ENCODE data around the gene CDH18.

CDH18 gene, protein sequence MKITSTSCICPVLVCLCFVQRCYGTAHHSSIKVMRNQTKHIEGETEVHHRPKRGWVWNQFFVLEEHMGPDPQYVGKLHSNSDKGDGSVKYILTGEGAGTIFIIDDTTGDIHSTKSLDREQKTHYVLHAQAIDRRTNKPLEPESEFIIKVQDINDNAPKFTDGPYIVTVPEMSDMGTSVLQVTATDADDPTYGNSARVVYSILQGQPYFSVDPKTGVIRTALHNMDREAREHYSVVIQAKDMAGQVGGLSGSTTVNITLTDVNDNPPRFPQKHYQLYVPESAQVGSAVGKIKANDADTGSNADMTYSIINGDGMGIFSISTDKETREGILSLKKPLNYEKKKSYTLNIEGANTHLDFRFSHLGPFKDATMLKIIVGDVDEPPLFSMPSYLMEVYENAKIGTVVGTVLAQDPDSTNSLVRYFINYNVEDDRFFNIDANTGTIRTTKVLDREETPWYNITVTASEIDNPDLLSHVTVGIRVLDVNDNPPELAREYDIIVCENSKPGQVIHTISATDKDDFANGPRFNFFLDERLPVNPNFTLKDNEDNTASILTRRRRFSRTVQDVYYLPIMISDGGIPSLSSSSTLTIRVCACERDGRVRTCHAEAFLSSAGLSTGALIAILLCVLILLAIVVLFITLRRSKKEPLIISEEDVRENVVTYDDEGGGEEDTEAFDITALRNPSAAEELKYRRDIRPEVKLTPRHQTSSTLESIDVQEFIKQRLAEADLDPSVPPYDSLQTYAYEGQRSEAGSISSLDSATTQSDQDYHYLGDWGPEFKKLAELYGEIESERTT

GRCh38 chr5:19987612-19988361, at the start of gene CDH18:
CDH18 (minus strand) TSS chr5:19988200; CDS start chr5:19838986, 149,214 bp downstream.
- no peak for DNase-seq (ENCODE audit: low read depth in 4 of 4, low spot score in 1 of 4)

DNA sequence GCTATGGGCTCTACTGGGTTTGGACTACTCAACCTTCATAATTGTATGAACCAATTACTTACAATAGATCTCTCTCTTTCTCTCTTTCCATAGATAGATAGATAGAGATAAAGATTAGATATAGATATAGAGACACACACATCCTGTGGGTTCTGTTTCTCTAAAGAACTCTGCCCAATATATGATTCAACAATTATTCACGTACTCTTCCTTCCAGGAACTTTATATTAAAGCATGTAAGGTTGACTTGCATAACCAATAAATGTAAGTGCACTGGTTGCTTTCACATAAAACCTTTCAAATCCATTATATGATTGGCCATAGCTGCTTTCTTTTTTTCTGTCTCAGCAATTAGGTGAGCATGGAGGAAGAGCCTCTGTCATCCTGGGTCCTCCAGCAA, 46.7 kb upstream of the CDH18 start:
- DNase-seq (ENCODE audit: low read depth in 4 of 4, low spot score in 1 of 4): no peak

GRCh38 chr5:20033881-20034280, 45.9 kb upstream of the CDH18 start:
- no peak for DNase-seq (ENCODE audit: low read depth in 4 of 4, low spot score in 1 of 4)

DNA sequence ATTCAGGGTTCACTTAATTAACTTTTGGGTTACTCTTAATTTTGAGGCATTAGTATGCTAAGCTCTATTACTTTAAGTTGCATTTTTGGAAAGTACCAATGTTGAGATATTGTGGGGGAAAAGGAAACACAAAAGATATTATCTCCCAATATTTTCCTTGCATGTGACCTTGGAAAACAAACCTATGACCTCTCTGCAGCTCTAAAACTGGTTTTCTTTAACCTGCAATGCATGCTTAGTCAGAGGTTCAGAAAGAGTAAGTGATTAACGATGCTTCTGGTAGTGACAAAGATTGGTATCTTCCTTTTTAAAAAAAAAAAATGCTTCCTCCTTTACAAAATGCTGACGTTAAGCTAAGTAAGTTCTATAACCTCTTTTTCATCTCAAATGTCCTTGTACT, 44.9 kb upstream of the CDH18 start:
- DNase-seq (ENCODE audit: low read depth in 4 of 4, low spot score in 1 of 4): no peak

DNA sequence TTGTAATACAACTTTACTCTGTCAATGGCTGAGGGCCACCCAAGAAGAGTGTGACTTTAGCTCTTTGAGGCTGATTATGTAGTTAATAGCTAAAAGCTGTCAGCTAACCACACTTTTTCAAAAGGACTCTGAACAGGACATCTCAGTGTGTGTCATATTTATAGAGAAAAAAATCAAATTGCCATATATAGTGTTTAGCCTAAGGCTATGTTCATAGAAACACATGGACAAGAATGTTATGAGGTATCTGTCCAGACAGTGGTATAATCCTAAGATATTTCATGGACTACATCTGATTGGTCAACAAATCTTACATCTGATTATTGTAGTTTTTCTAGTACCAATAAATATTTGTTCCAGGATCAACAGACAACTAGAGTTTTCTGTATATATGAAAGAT, 42.1 kb upstream of the CDH18 start:
- no peak for DNase-seq (ENCODE audit: low read depth in 4 of 4, low spot score in 1 of 4)

- no peak for DNase-seq (ENCODE audit: low read depth in 4 of 4, low spot score in 1 of 4)
Measured at GRCh38 chr5:20029266-20029665, 41.3 kb upstream of the CDH18 start.

- DNase-seq (ENCODE audit: low read depth in 4 of 4, low spot score in 1 of 4): no peak
Measured at GRCh38 chr5:20028506-20028905, 40.5 kb upstream of the CDH18 start.

- DNase-seq (ENCODE audit: low read depth in 4 of 4, low spot score in 1 of 4): no peak
Measured at GRCh38 chr5:20023686-20024180, 35.7 kb upstream of the CDH18 start.

DNA sequence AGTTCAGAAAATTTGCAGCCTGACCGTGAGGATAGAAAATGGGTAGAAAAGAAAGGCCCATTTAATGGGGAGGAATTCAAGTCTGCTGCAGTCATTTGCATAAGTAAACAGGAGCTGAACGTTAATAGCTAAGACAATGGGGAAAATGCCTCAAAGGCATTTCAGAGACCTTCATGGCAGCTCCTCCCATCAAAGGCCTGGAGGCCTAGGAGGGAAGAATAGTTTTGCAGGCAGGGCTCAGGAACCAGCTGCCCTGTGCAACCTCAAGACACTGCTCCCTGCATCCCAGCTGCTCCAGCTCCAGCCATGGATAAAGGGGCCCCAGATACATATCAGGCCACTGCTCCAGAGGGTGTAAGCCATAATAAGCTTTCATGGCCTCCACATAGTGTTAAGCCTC, 32.2 kb upstream of the CDH18 start:
- DNase-seq (ENCODE audit: low read depth in 4 of 4, low spot score in 1 of 4): no peak

GRCh38 chr5:20017021-20017420, 29.0 kb upstream of the CDH18 start:
- no peak for DNase-seq (ENCODE audit: low read depth in 4 of 4, low spot score in 1 of 4)

GRCh38 chr5:20000416-20000815, 12.4 kb upstream of the CDH18 start:
- no peak for DNase-seq (ENCODE audit: low read depth in 4 of 4, low spot score in 1 of 4)

- no peak for DNase-seq (ENCODE audit: low read depth in 4 of 4, low spot score in 1 of 4)
Measured at GRCh38 chr5:19988457-19988856, 457 bp upstream of the CDH18 start.

DNA sequence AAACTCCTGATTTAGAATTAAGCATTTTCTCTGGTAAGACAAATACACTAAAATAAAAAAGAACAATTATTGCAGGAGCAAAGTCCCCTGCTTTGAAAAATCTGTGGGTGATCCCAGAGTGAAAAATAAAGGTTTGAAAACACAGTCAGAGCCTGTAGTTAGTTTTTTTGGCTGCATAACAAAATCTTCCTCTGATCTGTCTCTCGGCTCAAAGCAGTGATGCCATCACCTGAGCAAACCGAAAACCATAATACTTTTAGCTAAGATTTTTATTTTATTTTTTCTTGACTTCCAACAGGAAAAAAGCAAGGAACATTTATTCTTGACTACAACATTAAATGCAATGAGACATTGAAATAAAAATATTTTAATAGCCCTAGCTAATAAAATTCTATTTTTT, 1.2 kb downstream of the CDH18 start:
- DNase-seq (ENCODE audit: low read depth in 4 of 4, low spot score in 1 of 4): no peak

DNA sequence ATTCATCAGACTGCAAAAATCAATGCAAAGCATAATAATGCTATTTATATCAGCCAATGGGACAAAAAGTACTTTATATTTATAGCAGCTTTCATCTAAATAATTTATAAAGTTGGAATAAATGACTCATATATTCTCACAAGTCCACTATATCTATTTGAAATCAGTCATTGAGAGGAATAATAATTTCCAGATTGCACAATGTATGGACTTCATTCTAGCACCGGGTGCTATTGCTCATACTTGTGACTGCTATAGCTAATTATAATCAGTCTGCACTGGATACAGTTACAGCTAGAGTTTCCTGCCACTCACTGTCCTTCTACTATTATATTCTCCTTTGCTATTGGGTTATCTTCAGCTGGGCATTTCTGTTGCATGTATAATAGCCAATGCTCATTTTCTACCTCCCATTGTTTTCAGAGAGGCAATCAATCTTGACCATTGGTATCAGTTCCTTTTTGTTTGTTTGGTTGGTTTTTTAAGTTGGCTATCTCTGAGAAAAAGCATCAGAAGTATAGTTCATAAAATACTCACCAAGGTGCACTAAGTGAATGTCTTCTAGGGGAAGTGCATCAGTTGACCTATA, 1.9 kb downstream of the CDH18 start:
- no peak for DNase-seq (ENCODE audit: low read depth in 4 of 4, low spot score in 1 of 4)

DNA sequence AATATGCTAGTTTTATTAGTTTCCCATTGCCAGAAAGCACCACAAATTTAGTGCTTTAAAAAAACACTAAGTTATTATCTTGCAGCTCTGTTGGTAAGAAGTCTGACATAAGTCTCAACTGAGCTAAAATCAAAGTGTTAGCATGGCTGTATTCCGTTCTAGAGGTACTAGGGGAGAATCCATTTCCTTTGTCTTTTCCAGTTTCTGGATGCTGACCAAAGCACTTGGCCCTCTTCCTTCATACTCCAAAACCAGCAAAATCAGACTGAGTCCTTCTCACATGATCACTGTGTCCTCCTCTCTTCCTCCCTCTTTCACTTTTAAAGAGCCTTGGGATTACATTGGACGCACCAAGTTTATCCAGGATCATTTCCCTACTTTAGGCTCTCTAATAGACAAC, 9.5 kb downstream of the CDH18 start:
- DNase-seq (ENCODE audit: low read depth in 4 of 4, low spot score in 1 of 4): no peak

DNA sequence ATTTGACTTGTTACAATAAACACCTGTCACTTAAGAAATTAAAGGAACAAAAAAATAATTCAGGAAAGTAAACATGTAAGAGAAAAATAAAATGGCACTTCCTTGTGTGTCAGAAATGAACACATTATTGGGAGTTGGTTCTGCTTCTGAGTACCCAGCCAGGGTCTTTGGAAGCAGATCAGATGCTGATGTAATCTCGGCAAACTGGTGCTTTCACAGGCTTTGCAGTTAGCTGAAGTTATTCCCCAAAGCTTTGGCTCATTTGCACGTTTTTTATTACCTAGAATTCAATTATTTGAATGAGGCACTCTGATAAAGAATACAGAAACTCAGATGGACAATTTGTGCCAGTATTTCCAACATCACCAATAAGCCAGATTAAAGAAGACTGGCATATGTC, 10.9 kb downstream of the CDH18 start:
- DNase-seq (ENCODE audit: low read depth in 4 of 4, low spot score in 1 of 4): no peak

DNA sequence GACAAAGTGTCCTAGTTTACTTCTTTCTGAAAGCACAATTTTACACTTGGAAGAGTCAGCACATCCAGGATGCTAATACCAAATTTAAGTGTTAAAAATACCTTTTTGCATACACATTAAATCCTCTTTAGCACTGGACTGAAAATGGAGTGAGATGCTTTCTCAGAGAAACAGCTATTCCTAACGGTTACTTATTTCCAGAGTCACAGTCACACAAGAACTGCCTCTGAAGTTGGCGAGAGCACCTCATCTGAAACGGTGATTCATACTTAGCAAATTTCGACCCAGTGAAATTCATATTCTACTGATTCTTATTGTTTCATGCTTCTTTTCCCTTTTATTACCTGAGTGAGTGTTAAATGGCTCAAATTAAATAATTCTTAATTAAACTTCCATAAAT, 12.2 kb downstream of the CDH18 start:
- DNase-seq (ENCODE audit: low read depth in 4 of 4, low spot score in 1 of 4): no peak

GRCh38 chr5:19960451-19960850, 27.5 kb downstream of the CDH18 start:
- DNase-seq (ENCODE audit: low read depth in 4 of 4, low spot score in 1 of 4): no peak

GRCh38 chr5:19959830-19960384, 28.1 kb downstream of the CDH18 start:
- no peak for DNase-seq (ENCODE audit: low read depth in 4 of 4, low spot score in 1 of 4)

GRCh38 chr5:19950897-19951296, 37.1 kb downstream of the CDH18 start:
- no peak for DNase-seq (ENCODE audit: low read depth in 4 of 4, low spot score in 1 of 4)

DNA sequence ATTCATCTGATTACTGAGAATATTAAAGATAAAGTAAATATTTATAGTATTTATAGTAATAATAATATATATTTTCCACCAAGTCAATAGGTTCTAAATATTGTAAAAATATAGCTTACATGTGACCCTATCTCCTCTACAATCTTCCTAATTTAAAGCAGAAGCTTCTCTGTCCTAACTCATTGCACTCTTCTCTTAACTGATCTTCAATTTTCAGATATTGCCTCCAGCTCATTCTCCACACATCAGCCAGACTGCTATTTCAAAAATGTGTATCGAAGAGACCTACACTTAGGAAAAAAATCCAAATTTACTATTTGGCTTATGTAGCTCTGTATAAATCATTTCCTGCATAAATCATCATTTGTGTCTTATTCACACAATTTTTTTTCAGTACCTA, 47.8 kb downstream of the CDH18 start:
- no peak for DNase-seq (ENCODE audit: low read depth in 4 of 4, low spot score in 1 of 4)

Data from stimulated activated CD4-positive, alpha-beta T cell treated with anti-CD3 and anti-CD28 coated beads, Interleukin-1b, Interleukin-23, amount 100 ng/mL, for 24 hours (primary cell).